AG04449 (cell line): ENCODE results near the gene ACSL3.

Experiments used
- CTCF ChIA-PET: fragments of 350-600 bp; formaldehyde crosslinking; extraction: SDS; loops from one replicate; lab custom pipeline; 2021; ENCODE audit warnings: antibody characterized with exemption; lab: Yijun Ruan, JAX
- POLR2A ChIA-PET: fragments of 400-600, 350-600 bp; formaldehyde crosslinking; extraction: SDS; loops from one replicate; lab custom pipeline; 2020; ENCODE audit warnings: antibody characterized with exemption, inconsistent platforms; lab: Yijun Ruan, JAX
- DNase-seq: peaks from one replicate; pipeline ENCODE4 v3.0.0-alpha.2; 2010; ENCODE audit warnings: low read depth, low spot score
- H3K4me3 ChIP-seq: 2 replicates; pipeline ENCODE4 v1.5.1; 2011; ENCODE audit warnings: low read depth, mild to moderate bottlenecking, control low read depth, low read length
- CTCF ChIP-seq: IDR thresholded peaks from one replicate; pipeline ENCODE4 v1.5.1; 2011; ENCODE audit warnings: mild to moderate bottlenecking, moderate library complexity, low read length, control low read depth, inconsistent platforms; ENCODE audit not compliant: insufficient read depth; ENCODE audit errors: missing control alignments

The ACSL3 gene

GRCh38 chr2:222968550-222969155 is 107.8 kb downstream of the ACSL3 start:
- no peak for DNase-seq
- TF ChIP-seq CTCF = no peak
- ChIA-PET POLR2A (no interaction called here), CTCF (interaction anchor here (0.7 to 2.3 kb wide), 8 partner anchors 8 to 829 kb away, joined by 3 to 10 read pairs (median 4); no protein-coding TSS in a partner anchor)
- H3K4me3 ChIP-seq = no peak overlapping the region

GRCh38 chr2:222969491-222969890 is 108.7 kb downstream of the ACSL3 start:
- DNase-seq = no peak
- ChIA-PET POLR2A (no interaction called here), CTCF (interaction anchor here (0.8 to 2.1 kb wide), 6 partner anchors 9 to 828 kb away, joined by 3 to 10 read pairs (median 4); no protein-coding TSS in a partner anchor)

GRCh38 chr2:222972420-222972819 is 111.6 kb downstream of the ACSL3 start:
- ChIA-PET CTCF (interaction anchor here (0.6 to 4.3 kb wide), 78 partner anchors 9 to 982 kb away, joined by 3 to 63 read pairs (median 5); partner anchors contain the start of genes KCNE4 and SCG2), POLR2A (interaction anchor here (0.7 kb wide), 1 partner anchor 110 kb away, joined by 3 read pairs; no protein-coding TSS in a partner anchor)
- DNase-seq = no peak
- no peak overlapping the region for H3K4me3 ChIP-seq
- TF ChIP-seq CTCF = no peak

More at GRCh38 chr2:222969491-222969890, 108.7 kb downstream of the ACSL3 start:
- no peak overlapping the region for H3K4me3 ChIP-seq
- TF ChIP-seq CTCF = no peak

GRCh38 chr2:222973237-222973636 is 112.4 kb downstream of the ACSL3 start:
- no peak for TF ChIP-seq CTCF
- DNase-seq = no peak
- POLR2A ChIA-PET = no interaction called here
- no peak overlapping the region for H3K4me3 ChIP-seq
- CTCF ChIA-PET = interaction anchor here (0.5 to 4.3 kb wide), 5 partner anchors 8 to 486 kb away, joined by 3 to 52 read pairs (median 4); no protein-coding TSS in a partner anchor

GRCh38 chr2:222973733-222974132 is 112.9 kb downstream of the ACSL3 start:
- POLR2A ChIA-PET = no interaction called here
- TF ChIP-seq CTCF = no peak
- no peak overlapping the region for H3K4me3 ChIP-seq
- CTCF ChIA-PET = interaction anchor here (0.7 to 4.3 kb wide), 6 partner anchors 8 to 823 kb away, joined by 3 to 52 read pairs (median 3); no protein-coding TSS in a partner anchor
- DNase-seq = no peak

- no peak for TF ChIP-seq CTCF
- ChIA-PET POLR2A (no interaction called here), CTCF (interaction anchor here (1.0 to 1.7 kb wide), 3 partner anchors 17 to 821 kb away, joined by 4 to 7 read pairs (median 4); no protein-coding TSS in a partner anchor)
- no peak overlapping the region for H3K4me3 ChIP-seq
- no peak for DNase-seq
Measured at GRCh38 chr2:222976521-222977061, 115.8 kb downstream of the ACSL3 start.
